Parathyroid adenoma (tissue), 2 donors: ENCODE data around the gene MCC.

Experiments
- H2AFZ ChIP-seq: fragments of 300-600 bp; sonication (generic); one replicate; pipeline ENCODE4 v1.7.0; 2017; ENCODE audit warnings: antibody characterized with exemption, mild to moderate bottlenecking
- H3K27ac ChIP-seq: fragments of 300-600 bp; sonication (generic); one replicate; pipeline ENCODE4 v1.7.0; 2017
- H3K27me3 ChIP-seq: fragments of 300-600 bp; sonication (generic); one replicate; pipeline ENCODE4 v1.7.0; 2017; ENCODE audit warnings: low read length; ENCODE audit not compliant: control insufficient read depth, insufficient read depth
- H3K36me3 ChIP-seq: fragments of 300-600 bp; sonication (generic); one replicate; pipeline ENCODE4 v1.7.0; 2017; ENCODE audit warnings: low read length; ENCODE audit not compliant: control insufficient read depth, insufficient read depth
- H3K4me1 ChIP-seq: fragments of 300-600 bp; sonication (generic); one replicate; pipeline ENCODE4 v1.7.0; 2017; ENCODE audit warnings: control low read depth
- H3K4me2 ChIP-seq: fragments of 300-600 bp; sonication (generic); one replicate; pipeline ENCODE4 v1.7.0; 2017; ENCODE audit warnings: low read length
- H3K4me3 ChIP-seq: fragments of 300-600 bp; sonication (generic); one replicate; pipeline ENCODE4 v1.7.0; 2017; ENCODE audit warnings: low read depth, low read length
- H3K79me2 ChIP-seq: fragments of 300-600 bp; sonication (generic); one replicate; pipeline ENCODE4 v1.7.0; 2017; ENCODE audit warnings: control low read depth
- H3K9ac ChIP-seq: fragments of 300-600 bp; sonication (generic); one replicate; pipeline ENCODE4 v1.7.0; 2017; ENCODE audit warnings: mild to moderate bottlenecking
- H3K9me3 ChIP-seq: fragments of 300-600 bp; sonication (generic); one replicate; pipeline ENCODE4 v1.7.0; 2017; ENCODE audit warnings: low read length; ENCODE audit not compliant: control insufficient read depth
- CTCF ChIP-seq: fragments of 300-600 bp; sonication (generic); IDR thresholded peaks from one replicate; pipeline ENCODE4 v1.7.0; 2017; ENCODE audit warnings: antibody characterized with exemption, mild to moderate bottlenecking
- donor health status: primary hyperparathyroidism.

Gene MCC

GRCh38 chr5:113519412-113519811 is 31.2 kb upstream of the MCC start:
- Histone ChIP-seq H3K4me3 (no peak overlapping the region), H3K9me3 (no peaks in the 10 kb centered on the region), H3K36me3 (no peaks in the 10 kb centered on the region), H3K79me2 (peaks cover 11% of the 10 kb centered on the region), H2AFZ (no peak overlapping the region), H3K27me3 (no peaks in the 10 kb centered on the region), H3K4me1 (no peaks in the 10 kb centered on the region), H3K4me2 (no peak overlapping the region), H3K9ac (no peak overlapping the region), H3K27ac (no peak overlapping the region)
- no peak for TF ChIP-seq CTCF

GRCh38 chr5:113518884-113519283 is 30.6 kb upstream of the MCC start:
- H3K36me3 ChIP-seq: no peaks in the 10 kb centered on the region
- no peak overlapping the region for H3K9ac ChIP-seq

GRCh38 chr5:113514289-113514635 is 26.0 kb upstream of the MCC start:
- Histone ChIP-seq H2AFZ (peak overlapping the region; percentile 89), H3K79me2 (no peaks in the 10 kb centered on the region), H3K27me3 (no peaks in the 10 kb centered on the region), H3K36me3 (no peaks in the 10 kb centered on the region), H3K9ac (peak overlapping the region; percentile 87), H3K27ac (peak overlapping the region; percentile 93), H3K9me3 (no peaks in the 10 kb centered on the region), H3K4me3 (peak overlapping the region; percentile 72), H3K4me1 (no peaks in the 10 kb centered on the region), H3K4me2 (peak overlapping the region; percentile 88)
- no peak for TF ChIP-seq CTCF

More at GRCh38 chr5:113518884-113519283, 30.6 kb upstream of the MCC start:
- Histone ChIP-seq H3K27ac (no peak overlapping the region), H3K27me3 (no peaks in the 10 kb centered on the region), H3K79me2 (peaks cover 11% of the 10 kb centered on the region), H3K4me2 (no peak overlapping the region), H2AFZ (no peak overlapping the region), H3K4me3 (no peak overlapping the region), H3K9me3 (no peaks in the 10 kb centered on the region), H3K4me1 (no peaks in the 10 kb centered on the region)
- TF ChIP-seq CTCF: no peak

- H3K4me2 ChIP-seq: peak within 1 kb of the TSS; percentile 88
- H3K4me3 ChIP-seq: peak within 1 kb of the TSS; percentile 72
- no peaks in the 10 kb centered on the region for H3K27me3 ChIP-seq
- H3K79me2 ChIP-seq: no peaks in the 10 kb centered on the region
- H3K4me1 ChIP-seq: no peaks in the 10 kb centered on the region
- H2AFZ ChIP-seq: peak within 1 kb of the TSS; percentile 89
- TF ChIP-seq CTCF: peak; percentile 27
- no peaks in the 10 kb centered on the region for H3K9me3 ChIP-seq
- H3K9ac ChIP-seq: peak within 1 kb of the TSS; percentile 87
- H3K27ac ChIP-seq: peak within 1 kb of the TSS; percentile 93
- no peaks in the 10 kb centered on the region for H3K36me3 ChIP-seq
Observed at GRCh38 chr5:113513384-113514288, 25.4 kb upstream of the MCC start, which contains the start of gene YTHDC2. TSS of gene YTHDC2 (plus strand) at chr5:113513694. CDS start at chr5:113513896, 202 bp downstream.
